Stimulated activated CD4-positive, alpha-beta T cell treated with anti-CD3 and anti-CD28 coated beads, TNF-alpha, amount 100 ng/mL, for 1 hour (primary cell): Measurements from ENCODE around the gene VILL.

Experiments
- DNase-seq, 3 donors: peaks; one replicate each; pipeline ENCODE4 v3.0.0-alpha.2; 2020; ENCODE audit warnings: low read depth in 3 of 3, low spot score in 1 of 3

The VILL gene

GRCh38 chr3:38016847-38017444 is 26.4 kb downstream of the VILL start:
- DNase-seq: no peak

GRCh38 chr3:38017445-38018295 is 27.1 kb downstream of the VILL start:
- no peak for DNase-seq

- DNase-seq: no peak
Observed at GRCh38 chr3:38018296-38019266, 28.0 kb downstream of the VILL start.

- no peak for DNase-seq
Observed at GRCh38 chr3:38019658-38020341, 29.2 kb downstream of the VILL start.

- DNase-seq: no peak
Observed at GRCh38 chr3:38020342-38020726, 29.7 kb downstream of the VILL start.

GRCh38 chr3:38021196-38021595 is 30.6 kb downstream of the VILL start:
- DNase-seq: no peak

- DNase-seq: no peak
Observed at GRCh38 chr3:38022301-38022700, 31.7 kb downstream of the VILL start.

GRCh38 chr3:38022896-38023709 is 32.5 kb downstream of the VILL start:
- DNase-seq: no peak

GRCh38 chr3:38026856-38027255 is 36.3 kb downstream of the VILL start:
- DNase-seq: no peak

GRCh38 chr3:38027466-38028465 is 37.2 kb downstream of the VILL start:
- no peak for DNase-seq

- no peak for DNase-seq
Observed at GRCh38 chr3:38028621-38029361, 38.2 kb downstream of the VILL start.

- DNase-seq: no peak
Observed at GRCh38 chr3:38029400-38030125, 39.0 kb downstream of the VILL start, which contains the start of gene PLCD1. Gene PLCD1, minus strand, starts transcription at chr3:38029642. Its CDS starts 103 bp downstream, at chr3:38029539.

GRCh38 chr3:38030126-38031021 is 39.8 kb downstream of the VILL start:
- no peak for DNase-seq

GRCh38 chr3:38031022-38031994 is 40.7 kb downstream of the VILL start:
- no peak for DNase-seq

GRCh38 chr3:38032328-38032865 is 41.8 kb downstream of the VILL start:
- no peak for DNase-seq
